ENCODE measurements around the gene SLC22A16.
"Not testable (repeated sequence)": the region's sequence is repeated elsewhere in the genome, so short reads cannot be mapped to it uniquely, and the experiment has no call there.

Gene SLC22A16, protein sequence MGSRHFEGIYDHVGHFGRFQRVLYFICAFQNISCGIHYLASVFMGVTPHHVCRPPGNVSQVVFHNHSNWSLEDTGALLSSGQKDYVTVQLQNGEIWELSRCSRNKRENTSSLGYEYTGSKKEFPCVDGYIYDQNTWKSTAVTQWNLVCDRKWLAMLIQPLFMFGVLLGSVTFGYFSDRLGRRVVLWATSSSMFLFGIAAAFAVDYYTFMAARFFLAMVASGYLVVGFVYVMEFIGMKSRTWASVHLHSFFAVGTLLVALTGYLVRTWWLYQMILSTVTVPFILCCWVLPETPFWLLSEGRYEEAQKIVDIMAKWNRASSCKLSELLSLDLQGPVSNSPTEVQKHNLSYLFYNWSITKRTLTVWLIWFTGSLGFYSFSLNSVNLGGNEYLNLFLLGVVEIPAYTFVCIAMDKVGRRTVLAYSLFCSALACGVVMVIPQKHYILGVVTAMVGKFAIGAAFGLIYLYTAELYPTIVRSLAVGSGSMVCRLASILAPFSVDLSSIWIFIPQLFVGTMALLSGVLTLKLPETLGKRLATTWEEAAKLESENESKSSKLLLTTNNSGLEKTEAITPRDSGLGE

DNA sequence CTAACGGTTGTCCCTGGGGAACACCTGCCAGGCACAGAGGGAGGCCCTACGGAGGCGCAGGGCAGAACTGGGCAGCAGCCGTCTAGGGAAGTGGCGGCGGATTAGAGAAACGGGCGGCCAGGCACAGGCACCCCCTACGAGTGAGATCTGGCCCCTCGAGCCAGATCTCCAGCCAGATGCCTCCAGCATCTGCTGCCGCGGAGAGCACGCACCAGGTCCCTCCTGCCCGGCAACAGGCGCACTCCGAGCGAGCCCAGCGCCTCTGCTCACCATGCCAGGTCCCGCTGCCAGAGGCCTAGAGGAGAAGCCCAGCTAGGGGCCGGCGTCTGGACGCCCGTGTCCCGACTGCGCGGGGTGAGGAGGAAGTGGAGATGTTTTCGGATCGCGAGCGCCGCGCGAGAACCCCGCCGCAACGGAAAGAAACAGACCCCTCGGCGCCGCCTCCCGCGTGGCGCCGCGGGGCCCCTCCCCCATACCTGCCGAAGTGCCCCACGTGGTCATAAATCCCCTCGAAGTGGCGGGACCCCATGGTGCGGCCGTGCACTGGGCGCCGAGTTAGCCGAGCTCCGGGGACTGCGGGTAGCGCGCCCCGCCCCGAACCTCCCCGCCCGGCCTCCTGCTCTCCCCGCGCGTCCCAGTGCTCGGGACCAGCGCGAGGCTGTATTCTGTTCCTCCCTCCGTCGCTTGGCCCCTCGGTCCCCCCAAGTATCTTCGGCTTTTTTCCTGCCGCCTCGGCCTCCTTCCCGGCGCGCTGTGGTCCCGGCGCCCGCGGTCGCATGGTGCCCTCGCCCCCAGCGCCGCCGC lies at the start of gene SLC22A16:
Gene SLC22A16 (minus strand): TSS at position 568 of the 804 bp plus-strand sequence. CDS start 39 bp downstream, at position 529.
- no peak for DNase-seq

DNA sequence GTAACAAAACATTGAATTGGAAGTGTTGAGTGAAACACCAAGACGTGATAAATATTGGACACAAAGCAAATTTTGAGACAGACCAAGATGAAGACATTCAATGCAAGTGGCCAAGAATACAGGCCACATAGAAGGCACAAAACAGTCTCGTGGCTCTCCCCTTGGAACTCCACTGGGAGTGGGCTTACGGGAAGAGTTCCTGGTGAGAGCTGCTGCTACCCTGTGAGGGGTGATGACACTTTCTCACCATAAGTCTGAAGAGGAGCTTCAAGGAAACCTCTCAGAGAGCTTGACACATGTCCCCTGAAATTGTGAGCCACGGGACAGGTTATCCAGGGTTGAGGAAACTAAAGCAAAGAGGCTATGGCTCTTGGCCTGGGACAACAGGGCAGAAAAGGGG lies 48.6 kb upstream of the SLC22A16 start:
- no peak for DNase-seq

DNA sequence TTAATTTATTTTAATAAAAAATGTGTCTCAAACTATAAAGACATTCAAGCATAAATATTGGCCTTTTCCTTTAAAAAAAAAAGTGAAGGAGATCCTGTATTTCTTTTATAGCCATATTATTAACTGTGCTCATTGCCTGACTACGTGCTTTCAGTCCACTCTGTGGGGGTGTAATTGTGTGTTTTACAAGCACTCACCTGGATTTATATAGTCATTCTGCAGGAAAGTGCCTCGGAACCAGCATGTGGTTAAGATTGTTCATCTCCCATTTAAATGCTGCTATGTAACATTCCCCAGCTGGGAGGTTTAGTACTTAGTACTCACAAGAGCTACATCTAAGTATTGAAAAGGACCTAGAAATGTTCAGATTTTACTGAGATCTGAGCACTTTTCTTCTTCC lies 47.9 kb upstream of the SLC22A16 start:
- no peak for DNase-seq

DNA sequence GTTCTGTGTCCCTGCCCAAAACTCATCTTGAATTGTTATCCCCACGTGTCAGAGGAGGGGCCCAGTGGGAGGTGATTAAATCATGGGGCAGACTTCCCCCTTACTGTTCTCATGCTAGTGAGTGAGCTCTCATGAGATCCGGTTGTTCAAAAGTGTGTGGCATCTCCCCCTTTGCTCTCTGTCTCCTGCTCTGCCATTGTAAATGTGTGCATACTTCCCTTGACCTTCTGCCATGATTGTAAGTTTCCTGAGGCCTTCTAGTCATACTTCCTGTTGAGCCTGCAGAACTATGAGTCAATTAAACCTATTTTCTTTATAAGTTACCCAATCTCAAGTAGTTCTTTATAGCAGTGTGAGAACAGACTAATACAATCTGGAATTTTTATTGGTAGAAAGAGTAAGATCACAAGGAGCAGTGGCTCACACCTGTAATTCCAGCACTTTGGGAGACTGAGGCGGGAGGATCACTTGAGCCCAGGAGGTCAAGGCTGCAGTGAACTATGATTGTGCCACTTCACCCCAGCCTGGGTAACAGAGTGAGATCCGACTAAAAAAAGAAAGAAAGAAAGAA lies 47.1 kb upstream of the SLC22A16 start:
- DNase-seq = no peak

DNA sequence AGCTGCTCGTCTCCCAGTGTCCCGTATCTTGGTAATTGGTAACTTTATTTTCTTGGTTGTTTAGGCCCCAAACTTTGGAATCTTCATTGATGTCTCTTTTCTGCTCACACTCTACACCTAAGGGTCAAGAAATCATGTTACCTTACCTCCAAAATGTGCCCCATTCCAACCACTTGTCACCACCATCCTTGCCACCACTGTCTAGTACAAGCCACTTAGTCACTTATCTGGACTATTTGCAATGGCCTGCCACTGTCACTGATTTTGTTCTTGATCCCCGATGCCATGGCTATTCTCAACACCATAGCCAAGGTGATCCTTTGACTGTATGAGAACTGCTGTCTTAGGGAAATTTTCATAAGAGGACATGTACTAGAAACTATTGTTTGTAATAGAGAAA lies 46.0 kb upstream of the SLC22A16 start:
- no peak for DNase-seq

DNA sequence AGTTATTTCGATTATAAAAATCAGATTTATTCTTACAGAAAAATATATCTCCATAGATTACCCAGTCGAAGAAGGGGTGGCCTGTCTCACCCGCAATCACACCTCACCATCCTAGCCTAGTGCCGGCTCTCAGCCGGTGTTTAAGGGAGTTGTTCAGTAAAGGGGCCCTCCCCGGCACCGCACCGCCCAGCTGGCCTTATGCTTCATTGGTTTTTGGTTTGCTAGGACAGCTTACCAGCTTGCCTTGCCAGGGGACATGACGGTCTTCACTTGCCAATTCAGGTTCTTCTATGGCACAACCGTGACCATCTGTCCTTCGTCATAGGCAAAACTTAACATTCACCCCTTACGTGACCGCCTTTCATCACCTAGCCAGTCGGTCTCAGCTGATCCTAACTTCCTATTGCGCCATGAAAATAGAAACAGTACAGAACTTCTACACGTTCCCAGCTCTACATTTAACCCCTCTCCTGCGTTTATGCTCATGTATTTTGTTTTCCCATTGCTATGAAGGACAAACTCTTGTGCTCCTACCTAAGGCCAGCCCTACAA lies 44.7 kb upstream of the SLC22A16 start:
- no peak for DNase-seq

DNA sequence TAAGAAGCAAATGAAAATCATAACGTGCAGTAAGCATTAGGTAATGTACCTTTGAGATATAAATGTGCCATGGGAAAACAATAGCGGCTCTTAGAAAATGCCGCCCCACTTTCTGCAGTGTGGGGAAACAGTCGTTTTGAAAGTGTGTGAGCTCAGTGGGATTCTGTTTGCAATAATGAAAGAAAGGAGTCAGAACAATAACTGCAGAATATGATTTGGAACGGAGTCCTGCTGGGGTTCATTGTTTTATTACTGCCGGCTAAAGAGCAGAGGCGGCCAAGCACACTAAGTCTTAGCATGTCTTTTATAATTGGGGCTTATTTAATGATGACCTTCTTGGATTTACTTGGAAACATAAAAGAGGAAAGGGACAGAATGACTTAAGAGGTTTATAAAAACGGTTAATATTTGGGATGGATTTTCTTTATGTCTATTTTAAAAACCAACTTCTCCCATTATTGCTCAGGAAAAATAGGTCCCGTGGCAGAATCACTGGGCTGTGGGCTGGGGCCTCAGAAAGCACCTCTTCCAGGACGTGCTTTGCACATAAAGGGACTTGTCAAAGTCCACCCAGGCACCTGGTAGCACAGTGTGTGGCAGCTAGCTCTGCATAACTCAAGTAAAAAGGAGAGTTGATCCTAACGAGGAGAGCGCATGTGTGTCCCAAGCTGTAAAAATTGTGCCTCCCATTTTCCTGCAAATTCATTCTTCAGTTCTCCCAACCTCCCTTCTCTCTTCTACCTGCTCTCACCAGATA lies 44.0 kb upstream of the SLC22A16 start:
- no peak for DNase-seq

DNA sequence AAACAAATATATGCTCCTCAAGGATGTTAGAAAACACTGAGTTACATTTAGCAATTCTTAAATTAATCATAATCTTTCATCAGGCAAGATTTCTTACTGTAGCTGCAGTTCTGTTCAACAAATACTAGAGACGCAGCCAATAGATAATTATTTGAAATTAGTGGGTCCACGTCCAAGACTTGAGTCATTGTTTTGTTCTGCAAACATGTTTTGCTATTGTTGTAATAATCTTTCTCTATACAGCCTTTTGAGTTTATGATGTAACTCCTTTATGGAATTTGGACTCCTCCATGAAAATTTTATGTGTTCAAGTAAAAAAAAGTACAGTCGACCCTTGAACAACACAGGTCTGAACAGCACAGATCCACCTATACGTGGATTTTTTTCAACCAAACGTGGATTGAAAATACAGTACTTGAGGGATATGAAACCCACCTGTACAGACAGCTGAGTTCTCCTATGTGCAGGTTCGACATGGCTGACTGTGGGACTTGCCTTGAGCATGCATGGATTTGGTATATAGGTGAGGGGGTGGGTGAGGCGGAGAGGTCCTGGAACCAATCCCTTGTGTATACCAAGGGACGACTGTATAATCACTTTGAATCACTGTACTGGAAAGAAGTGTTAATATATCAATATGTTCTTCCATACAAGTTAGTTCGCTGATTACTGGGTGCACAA lies 41.3 kb upstream of the SLC22A16 start:
- DNase-seq = no peak

DNA sequence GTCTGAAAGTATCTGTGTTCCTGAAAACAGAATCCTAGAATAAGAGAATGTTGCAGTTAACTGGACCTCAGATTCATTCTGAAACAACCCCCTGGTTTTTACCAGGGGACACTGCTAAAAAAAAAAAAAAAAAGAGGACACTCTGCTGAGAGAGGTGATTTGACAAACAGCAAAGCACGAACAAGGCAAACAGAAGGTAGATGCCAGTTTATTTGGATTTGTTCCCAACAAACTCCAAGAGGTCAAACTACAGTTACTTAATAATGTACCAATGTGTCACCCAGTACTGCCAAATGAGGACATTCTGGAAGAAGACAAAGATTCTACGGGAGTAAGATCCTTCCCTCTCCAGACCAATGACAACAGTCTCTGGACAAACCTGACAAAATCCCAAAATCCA lies 40.6 kb upstream of the SLC22A16 start:
- no peak for DNase-seq

DNA sequence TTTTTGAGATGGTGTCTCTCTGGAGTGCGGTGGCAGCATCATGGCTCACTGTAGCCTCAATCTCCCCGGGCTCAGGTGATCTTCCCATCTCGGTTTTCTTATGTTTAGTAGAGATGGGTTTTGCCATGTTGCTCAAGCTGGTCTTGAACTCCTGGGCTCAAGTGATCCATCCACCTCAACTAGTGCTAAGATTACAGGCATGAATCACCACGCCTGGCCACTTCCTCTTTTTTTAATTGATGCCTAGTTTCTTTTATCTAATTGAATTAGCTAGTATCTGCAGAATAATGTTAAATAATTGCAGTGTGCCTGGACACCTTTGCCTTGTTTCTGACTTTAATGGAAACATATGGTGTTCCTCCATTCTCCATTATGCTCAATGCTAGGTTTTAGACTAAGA lies 38.4 kb upstream of the SLC22A16 start:
- DNase-seq = no peak

DNA sequence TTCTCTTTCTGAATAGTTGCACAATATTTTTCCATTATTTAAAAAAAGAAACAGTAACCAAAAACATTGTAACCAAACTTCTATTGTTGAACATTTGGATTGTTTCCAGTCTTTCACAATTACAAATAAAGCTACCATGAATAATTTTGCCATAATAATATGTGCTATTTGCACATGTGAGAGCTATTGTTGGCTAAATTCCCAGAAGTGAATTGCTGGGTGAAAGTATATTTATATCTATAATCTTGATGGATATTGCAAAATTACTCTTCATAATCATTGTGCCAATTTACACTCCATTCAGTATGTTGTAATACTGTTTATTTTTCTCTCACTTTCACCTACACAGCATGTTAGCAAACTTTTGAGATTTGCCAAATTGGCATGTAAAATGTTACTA lies 36.6 kb upstream of the SLC22A16 start:
- no peak for DNase-seq

DNA sequence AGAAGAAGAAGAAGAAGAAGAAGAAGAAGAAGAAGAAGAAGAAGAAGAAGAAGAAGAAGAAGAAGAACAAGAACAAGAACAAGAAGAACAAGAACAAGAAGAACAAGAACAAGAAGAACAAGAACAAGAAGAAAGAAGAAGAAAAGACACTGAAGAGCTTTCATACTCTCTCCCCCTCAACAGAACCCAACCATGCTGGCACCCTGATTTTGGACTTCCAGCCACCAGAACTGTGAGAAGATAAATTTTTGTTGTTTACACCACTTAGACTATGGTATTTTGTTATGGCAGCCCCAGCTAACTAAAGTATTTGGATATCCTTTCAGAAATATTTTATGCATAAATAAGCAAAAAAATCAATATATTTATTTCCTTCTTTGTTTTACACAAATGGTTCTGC lies 36.1 kb upstream of the SLC22A16 start:
- DNase-seq = not testable (repeated sequence)

DNA sequence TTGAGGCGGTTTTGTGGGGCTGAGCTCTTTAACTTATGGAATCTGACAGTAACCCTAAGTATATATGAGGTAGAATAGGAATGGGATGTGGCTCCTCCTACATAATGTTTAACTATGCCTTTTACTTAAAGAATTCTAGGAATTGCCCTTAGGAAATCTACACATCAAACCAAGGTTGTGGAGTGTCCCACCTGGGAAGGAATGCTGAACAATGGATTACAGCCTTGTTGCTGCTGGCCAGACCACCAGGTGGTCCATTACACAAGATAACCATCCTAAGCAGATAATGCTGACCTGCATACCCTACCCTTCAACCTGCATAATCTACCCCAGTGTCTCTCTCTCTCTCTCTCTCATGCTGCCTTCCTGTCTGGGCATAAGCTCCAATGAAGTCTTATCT lies 35.0 kb upstream of the SLC22A16 start:
- no peak for DNase-seq

DNA sequence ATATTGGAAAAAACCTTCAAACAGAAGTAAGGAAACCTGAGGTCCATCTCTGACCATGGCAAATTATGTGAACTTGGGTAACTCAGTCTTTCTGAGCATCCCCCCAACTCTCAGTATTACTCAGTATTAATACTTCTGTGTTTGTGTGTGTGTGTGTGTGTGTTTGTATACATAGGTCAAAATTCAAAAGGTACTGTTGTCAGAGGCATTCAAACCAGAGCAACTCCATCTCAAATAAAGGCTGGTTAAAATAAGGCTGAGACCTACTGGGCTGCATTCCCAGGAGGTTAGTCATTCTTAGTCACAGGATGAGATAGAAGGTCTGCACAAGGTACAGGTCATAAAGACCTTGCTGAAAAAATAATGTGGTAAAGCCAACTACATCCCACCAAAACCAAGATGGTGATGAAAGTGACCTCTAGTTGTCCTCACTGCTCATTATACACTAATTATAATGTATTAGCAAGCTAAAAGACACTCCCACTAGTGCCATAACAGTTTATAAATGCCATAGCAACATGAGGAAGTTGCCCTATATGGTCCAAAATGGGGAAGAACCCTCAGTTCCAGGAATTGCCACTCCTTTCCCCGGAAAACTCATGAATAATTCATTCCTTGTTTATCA lies 33.3 kb upstream of the SLC22A16 start:
- no peak for DNase-seq

DNA sequence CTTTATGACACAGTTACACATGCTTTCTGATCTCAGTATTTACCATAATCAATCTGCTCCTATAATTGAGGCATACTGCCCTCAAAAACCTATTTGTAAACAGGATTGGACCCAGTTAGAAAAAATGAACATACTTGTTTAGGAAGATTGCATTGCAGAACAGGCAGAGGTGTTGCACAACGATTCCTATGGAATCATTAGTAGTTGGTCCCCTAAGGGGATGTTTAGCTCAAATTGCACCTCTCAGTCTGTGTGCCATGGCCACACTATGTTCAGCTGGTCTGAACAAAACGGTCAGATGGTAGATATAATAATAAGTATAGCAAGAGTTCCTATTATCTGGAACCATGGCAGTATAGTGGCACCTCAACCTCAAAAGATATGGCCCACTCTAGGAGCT lies 28.5 kb upstream of the SLC22A16 start:
- DNase-seq = not testable (repeated sequence)

DNA sequence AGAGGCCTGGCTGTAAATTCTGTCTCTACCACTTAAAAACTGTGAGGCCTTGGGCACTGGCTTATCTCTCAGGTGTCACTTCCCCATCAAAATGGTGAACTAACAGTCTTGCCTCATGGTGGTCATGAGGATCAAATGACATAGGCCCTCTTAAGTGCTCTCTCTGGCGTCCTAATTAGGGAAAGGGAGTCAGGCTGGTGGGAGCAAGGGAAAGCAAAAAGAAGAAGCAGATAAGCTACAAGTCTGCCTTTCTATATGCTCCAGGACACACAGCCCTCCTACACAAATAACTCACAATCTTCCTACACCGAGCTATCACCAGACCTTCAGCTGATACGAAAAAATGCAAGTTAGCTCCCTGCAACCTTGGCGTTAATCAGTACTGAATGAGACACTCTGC lies 19.5 kb upstream of the SLC22A16 start:
- no peak for DNase-seq

DNA sequence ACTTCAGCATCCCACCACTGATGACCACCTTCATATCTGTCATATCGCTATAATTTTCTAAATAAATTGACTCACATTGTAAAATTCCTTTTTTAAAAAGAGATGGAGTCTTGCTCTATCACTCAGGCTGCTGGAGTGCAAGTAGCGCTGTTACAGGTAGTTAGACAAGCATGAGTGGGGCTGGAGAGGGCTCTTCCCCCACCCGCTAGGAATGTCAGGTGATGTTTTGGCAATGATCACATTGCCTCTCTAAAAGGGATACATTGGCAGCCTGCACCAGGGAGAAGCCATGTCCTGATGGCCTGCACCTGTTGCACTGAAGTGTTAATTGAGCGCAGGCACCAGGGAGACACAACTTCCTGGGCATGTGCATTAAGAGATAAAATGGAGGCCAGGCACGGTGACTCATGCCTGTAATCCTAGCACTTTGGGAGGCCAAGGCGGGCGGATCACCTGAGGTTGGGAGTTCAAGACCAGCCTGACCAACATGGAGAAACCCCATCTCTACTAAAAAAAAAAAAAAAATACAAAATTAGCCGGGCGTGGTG lies 16.9 kb upstream of the SLC22A16 start:
- no peak for DNase-seq

DNA sequence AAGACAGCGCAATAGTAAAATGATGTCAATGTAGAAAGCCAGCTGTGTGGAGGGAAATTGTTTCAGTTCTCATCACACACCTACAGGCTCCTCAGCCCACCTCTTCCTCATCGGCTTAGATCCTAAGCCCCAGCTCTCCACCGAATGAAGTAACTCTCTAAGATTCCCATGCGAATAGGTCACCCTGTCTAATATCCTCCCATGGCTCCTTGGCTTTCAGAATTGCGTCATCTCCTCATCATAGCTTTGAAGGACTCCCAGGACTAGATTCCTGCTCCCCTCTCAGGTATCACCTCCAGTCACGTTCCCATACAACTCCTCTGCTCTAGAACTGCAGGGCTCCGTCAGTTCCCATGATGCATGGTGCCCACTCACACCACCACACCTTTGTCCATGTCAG lies 16.2 kb upstream of the SLC22A16 start:
- DNase-seq = no peak

DNA sequence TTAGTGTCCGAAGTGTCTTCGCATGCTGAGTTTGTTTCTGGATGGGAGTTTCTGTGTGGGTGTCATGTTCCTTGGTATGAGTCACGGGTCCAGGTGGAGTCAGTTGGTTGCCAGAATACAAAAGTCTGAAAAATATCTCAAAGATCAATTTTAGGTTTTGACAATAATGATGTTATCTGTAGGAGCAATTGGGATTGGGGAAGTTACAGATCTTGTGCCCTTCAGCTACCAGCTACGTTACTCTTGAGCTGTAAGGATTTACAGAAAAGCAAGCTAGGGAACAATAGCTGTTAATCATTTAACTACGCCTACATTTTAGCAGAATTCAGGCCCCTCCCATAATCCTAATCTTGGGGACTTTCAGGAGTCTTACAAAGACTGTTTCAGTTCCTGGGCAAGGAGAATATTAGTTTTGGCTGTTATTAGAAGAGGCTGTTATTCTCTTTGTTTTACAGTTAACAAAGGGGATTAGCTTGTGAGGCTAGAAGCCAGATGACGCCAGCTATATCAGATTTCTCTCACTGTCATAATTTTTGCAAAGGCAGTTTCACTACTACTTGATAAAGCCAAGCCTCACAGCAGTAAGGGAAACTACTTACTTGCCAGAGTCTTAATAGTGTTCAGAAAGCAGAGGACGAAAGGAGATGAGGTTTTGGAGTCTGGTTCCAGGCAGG lies 15.4 kb upstream of the SLC22A16 start:
- no peak for DNase-seq

DNA sequence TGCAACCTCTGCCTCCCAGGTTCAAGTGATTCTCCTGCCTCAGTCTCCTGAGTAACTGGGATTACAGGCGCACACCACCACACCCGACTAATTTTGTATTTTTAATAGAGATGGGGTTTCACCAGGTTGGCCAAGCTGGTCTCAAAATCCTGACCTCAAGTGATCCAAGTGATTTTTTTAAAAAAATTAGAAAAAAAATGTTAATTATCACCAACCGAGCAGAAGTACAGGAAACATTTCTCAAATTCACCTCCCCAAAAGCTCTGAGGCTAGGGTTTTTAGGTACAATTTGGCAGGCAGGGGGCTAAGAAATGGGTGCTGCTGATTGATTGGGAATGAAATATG lies 14.9 kb upstream of the SLC22A16 start:
- no peak for DNase-seq

DNA sequence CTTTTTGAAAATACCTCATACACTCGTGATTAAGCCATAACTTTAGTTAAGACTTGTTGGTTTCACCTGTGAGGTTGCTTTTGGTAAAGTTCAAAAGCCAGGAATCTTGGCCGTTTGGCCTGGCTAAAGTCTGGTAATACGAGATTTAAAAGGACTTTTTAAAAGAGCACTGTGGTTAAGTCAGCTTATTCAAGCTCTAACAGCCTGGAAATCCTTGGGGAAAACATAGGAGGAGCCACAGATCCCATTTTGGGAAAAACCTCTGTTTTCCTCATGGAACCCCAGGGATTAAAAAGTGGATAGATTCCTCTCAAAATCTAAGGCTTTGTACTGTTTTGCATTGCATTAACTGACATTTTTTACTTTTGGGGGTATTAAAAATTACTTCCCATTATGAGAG lies 13.7 kb upstream of the SLC22A16 start:
- DNase-seq = no peak

Data from activated gamma-delta T cell treated with Interleukin-2 at 50 U/mL for 16 hours (primary cell).